Testis (tissue), 3 donors: Measurements from ENCODE around the gene LAMA1. TPM values are rescaled to one million over a fixed set of nuclear protein-coding genes. Genes with fewer than 3 reads are reported as not detected.

Experiments
- DNase-seq: peaks from one replicate; pipeline ENCODE4 v3.0.0-alpha.2; 2019
- H3K27ac ChIP-seq, 2 donors: fragments of 200-600 bp; sonication (generic); one replicate each; pipeline ENCODE4 v1.5.1; 2019
- H3K27me3 ChIP-seq: fragments of 200-600 bp; sonication (generic); one replicate; pipeline ENCODE4 v1.5.1; 2019
- H3K36me3 ChIP-seq: fragments of 200-600 bp; sonication (generic); one replicate; pipeline ENCODE4 v1.5.1; 2017; ENCODE audit warnings: low read depth; ENCODE audit errors: missing control alignments
- H3K4me1 ChIP-seq: fragments of 200-600 bp; sonication (generic); one replicate; pipeline ENCODE4 v1.5.1; 2019
- H3K4me3 ChIP-seq, 2 donors: fragments of 200-600 bp; sonication (generic); one replicate each; pipeline ENCODE4 v1.5.1; 2017 to 2019
- H3K9me3 ChIP-seq: fragments of 200-600 bp; sonication (generic); one replicate; pipeline ENCODE4 v1.5.1; 2017
- POLR2A ChIP-seq: fragments of 450-650 bp; IDR thresholded peaks from one replicate; pipeline ENCODE4 v1.6.1; 2017; ENCODE audit warnings: antibody characterized with exemption, mild to moderate bottlenecking, moderate library complexity
- WGBS, 2 donors: methylation state at CpG; one replicate each; pipeline ENCODE4 v1.1.5; 2018; 5-methylcytosine and 5-hydroxymethylcytosine counted together
- intact Hi-C: fragments of 100-400 bp; cut with DNase I; formaldehyde crosslinking; loops from one replicate; pipeline ENCODE4 v1.15.1; 2023; ENCODE audit warnings: low total_unique reads
- polyA plus RNA-seq: library from polyadenylated mRNA; stranded (reverse); fragments of 350-450 nt; fragmentation: Illumina TruSeq; extraction: RNeasy Lipid Tissue Mini Kit (QIAGEN cat#74804); gene quantifications from one replicate; pipeline ENCODE4 v1.2.3, GENCODE V29; 2014; ENCODE audit warnings: low read depth, low replicate concordance; ENCODE audit not compliant: insufficient read depth
- total RNA-seq, 2 donors: library from RNA; depleted of rRNA; stranded (reverse); fragments of >200 nt; gene quantifications; one replicate each; pipeline ENCODE4 v1.2.3, GENCODE V29; 2016
- TF ChIP-seq, protein P1 (sequence below), 3 experiments: fragments of 450-650 bp in 2 of 3; fragments of 200-600 bp in 1 of 3; sonication (generic) in 1 of 3; IDR thresholded peaks; one replicate each; pipeline ENCODE4 v1.5.1; 2016 to 2019; ENCODE audit warnings: antibody characterized with exemption in 3 of 3, mild to moderate bottlenecking in 2 of 3, moderate library complexity in 1 of 3

LAMA1 gene
- total and polyA plus RNA-seq, 3 donors from 2014 or later: 35.7 to 146 (median 141) TPM

DNA sequence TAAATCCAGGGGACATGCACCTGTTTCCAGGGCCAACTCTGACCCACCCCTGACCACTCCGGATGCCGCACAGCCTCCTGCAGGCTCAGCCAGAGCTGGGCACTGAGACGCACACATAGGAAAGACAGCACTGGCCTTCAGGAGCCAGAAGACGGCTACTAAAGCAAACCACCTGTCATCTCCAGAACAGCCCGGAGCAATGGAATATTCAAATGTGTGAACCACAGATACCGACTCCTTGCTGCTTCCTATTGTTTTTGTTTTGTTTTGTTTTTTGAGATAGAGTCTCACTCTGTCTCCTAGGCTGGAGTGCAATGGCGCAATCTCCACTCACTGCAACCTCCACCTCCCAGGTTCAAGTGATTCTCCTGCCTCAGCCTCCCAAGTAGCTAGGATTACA is 94.0 kb downstream of the LAMA1 start:
- 91 to 96% methylated on average over 3 to 7 of the region's 7 CpGs for WGBS, 2 donors
- TF ChIP-seq POLR2A: no peak
- TF ChIP-seq, protein P1, sequence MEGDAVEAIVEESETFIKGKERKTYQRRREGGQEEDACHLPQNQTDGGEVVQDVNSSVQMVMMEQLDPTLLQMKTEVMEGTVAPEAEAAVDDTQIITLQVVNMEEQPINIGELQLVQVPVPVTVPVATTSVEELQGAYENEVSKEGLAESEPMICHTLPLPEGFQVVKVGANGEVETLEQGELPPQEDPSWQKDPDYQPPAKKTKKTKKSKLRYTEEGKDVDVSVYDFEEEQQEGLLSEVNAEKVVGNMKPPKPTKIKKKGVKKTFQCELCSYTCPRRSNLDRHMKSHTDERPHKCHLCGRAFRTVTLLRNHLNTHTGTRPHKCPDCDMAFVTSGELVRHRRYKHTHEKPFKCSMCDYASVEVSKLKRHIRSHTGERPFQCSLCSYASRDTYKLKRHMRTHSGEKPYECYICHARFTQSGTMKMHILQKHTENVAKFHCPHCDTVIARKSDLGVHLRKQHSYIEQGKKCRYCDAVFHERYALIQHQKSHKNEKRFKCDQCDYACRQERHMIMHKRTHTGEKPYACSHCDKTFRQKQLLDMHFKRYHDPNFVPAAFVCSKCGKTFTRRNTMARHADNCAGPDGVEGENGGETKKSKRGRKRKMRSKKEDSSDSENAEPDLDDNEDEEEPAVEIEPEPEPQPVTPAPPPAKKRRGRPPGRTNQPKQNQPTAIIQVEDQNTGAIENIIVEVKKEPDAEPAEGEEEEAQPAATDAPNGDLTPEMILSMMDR (IDR thresholded peaks at IDR 0.05): no peak

DNA sequence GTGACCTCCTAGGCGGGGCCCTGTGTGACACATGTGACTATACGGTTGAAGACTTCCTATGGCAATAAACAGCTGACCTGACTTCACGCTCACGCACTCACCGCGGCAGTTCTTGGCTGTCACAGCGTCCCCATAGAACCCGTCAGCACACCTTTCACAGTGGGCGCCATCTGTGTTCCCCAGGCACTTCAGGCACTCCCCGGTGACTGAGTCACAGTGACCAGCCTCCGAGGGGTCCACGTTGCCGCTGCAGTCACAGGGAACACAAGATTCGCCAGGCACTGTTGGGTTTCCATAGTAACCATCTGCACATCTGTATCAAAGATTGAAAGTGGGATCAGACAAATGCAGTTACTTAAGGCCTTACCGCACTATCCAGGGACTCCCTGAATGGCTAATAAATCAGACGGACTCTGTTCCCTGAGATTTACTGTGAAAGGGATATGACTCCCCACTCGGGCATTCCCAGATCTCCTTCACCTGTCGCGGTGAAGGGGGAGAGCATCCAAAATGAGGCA is 94.5 kb downstream of the LAMA1 start:
- intact Hi-C loops: no loop called here
- TF ChIP-seq, protein P1 (IDR thresholded peaks at IDR 0.05): no peak
- TF ChIP-seq POLR2A: no peak
- 90 to 91% methylated on average over 19 of the region's 19 CpGs for WGBS, 2 donors
- Histone ChIP-seq H3K36me3 (no peaks in the 10 kb centered on the region), H3K27ac (no peak overlapping the region), H3K4me1 (no peaks in the 10 kb centered on the region), H3K4me3 (no peak overlapping the region), H3K9me3 (no peaks in the 10 kb centered on the region), H3K27me3 (no peaks in the 10 kb centered on the region)
- no peak for DNase-seq

More for the DNA sequence above, 94.0 kb downstream of the LAMA1 start:
- H3K36me3 ChIP-seq: no peaks in the 10 kb centered on the region
- H3K27ac ChIP-seq: no peak overlapping the region
- no peak overlapping the region for H3K4me3 ChIP-seq
- no peaks in the 10 kb centered on the region for H3K4me1 ChIP-seq
- no peaks in the 10 kb centered on the region for H3K27me3 ChIP-seq
- intact Hi-C loops: no loop called here
- H3K9me3 ChIP-seq: no peaks in the 10 kb centered on the region
- no peak for DNase-seq

DNA sequence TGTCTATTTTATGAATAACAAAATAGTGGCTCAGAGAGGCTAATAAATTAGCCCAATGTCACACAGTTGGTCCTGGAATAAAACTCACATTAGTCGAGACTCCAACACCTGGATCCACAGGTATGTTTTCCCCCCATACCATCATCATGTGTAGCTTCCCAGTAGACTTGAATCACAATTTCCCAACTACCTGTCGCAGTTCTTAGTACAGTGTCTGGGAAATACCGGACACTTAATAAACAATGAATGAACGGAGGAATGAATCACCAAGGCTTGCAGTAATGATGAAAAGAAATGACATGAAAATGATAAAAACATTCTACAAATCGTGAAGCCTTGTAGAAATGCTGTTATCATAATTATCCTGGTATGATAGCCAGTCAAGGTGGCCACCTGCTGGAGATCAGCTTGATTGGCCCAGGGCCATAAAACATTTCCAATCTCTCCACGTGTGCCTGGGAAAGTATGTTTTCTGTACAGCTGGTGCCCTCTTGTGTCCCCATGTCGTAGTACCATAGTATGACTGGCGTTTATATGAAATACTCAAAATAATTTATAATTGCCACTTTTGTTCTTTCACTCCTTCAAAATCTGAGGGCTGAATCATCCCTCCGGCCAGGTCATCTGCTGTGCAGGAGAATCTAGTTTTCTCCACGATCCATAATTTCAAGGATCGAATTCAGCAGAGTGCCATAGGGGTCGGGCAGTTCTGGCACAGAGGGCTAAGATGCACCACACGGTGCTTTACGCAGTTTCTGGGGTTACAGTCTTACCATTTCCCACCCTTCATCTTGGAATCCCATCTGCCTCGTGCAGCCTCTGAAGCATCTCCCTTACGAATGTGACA is 95.4 kb downstream of the LAMA1 start:
- Histone ChIP-seq H3K9me3 (no peaks in the 10 kb centered on the region), H3K27ac (no peak overlapping the region), H3K4me3 (no peak overlapping the region), H3K27me3 (no peaks in the 10 kb centered on the region), H3K4me1 (no peaks in the 10 kb centered on the region), H3K36me3 (no peaks in the 10 kb centered on the region)
- no peak for TF ChIP-seq POLR2A
- TF ChIP-seq, protein P1 (IDR thresholded peaks at IDR 0.05): peak in 1 of 3 experiments; percentile 19
- DNase-seq: no peak
- WGBS, 2 donors: 63 to 66% methylated on average over 16 of the region's 16 CpGs
- intact Hi-C loops: no loop called here

DNA sequence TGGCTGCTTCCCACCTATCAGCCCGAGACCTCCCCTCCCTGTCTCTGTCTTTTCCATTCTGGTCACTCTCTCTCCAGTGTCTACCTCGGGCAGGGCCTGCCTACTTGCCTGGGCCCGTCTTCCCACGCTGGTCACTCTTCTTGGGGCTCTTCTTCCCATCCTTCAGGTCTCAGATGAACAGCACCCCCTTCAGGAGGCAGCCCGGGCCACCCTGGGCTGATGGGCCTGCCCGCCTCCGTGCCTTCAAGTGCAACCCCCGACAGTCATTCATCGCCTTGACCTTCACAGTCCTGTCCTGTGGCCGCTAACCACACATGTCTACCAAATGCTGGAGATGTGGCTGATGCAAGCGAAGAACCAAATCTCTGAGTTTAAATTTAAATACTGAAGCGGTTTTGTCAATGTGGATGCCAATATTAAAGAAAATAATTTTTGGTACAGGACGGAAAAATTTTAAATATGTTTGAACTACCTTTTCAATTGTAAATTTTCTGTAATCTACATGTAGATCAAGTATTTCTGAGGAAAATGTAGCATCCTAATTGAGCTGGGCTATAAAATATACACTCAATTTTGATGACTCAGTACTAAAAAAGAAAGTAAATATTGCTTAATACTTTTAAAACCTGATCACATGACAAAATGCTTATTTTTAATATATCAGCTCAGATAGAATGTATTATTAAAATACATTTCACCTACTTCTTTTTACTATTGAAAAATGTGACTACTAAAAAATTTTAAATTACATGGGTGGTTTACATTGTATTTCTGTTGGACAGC is 96.4 kb downstream of the LAMA1 start:
- H3K27me3 ChIP-seq: no peaks in the 10 kb centered on the region
- H3K27ac ChIP-seq: no peak overlapping the region
- H3K4me1 ChIP-seq: no peaks in the 10 kb centered on the region
- intact Hi-C loops: no loop called here
- TF ChIP-seq POLR2A: no peak
- TF ChIP-seq, protein P1 (IDR thresholded peaks at IDR 0.05): no peak
- DNase-seq: no peak
- WGBS, 2 donors: 90 to 92% methylated on average over 13 of the region's 13 CpGs
- H3K9me3 ChIP-seq: no peaks in the 10 kb centered on the region
- H3K36me3 ChIP-seq: no peaks in the 10 kb centered on the region
- no peak overlapping the region for H3K4me3 ChIP-seq
